NAMALWA (cell line): ENCODE data around the gene CCL11.

Experiments used
- DNase-seq: peaks from one replicate; pipeline ENCODE4 v3.0.0-alpha.2; 2015; ENCODE audit warnings: low spot score

The CCL11 gene

GRCh38 chr17:34285286-34285792, at the start of gene CCL11:
TSS of gene CCL11 (plus strand) at chr17:34285742. CDS start at chr17:34285809, 67 bp downstream.
- no peak for DNase-seq

- DNase-seq = no peak
These were observed 49.2 kb upstream of the CCL11 start for GRCh38 chr17:34236281-34236892.

- DNase-seq = no peak
These were observed 48.1 kb upstream of the CCL11 start for GRCh38 chr17:34237458-34237857.

GRCh38 chr17:34241062-34241461, 44.5 kb upstream of the CCL11 start:
- no peak for DNase-seq

GRCh38 chr17:34242587-34243363, 42.8 kb upstream of the CCL11 start:
- peak; percentile 3 for DNase-seq

GRCh38 chr17:34243364-34244320, 41.9 kb upstream of the CCL11 start:
- DNase-seq = no peak

GRCh38 chr17:34245351-34245905, 40.1 kb upstream of the CCL11 start:
- DNase-seq = no peak

GRCh38 chr17:34246446-34246845, 39.1 kb upstream of the CCL11 start:
- no peak for DNase-seq

- DNase-seq = no peak
These were observed 38.7 kb upstream of the CCL11 start for GRCh38 chr17:34246881-34247280.

GRCh38 chr17:34248511-34249024, 37.0 kb upstream of the CCL11 start:
- no peak for DNase-seq

- no peak for DNase-seq
These were observed 36.5 kb upstream of the CCL11 start for GRCh38 chr17:34249061-34249460.

- DNase-seq = no peak
These were observed 36.1 kb upstream of the CCL11 start for GRCh38 chr17:34249478-34249877.

GRCh38 chr17:34251186-34251585, 34.4 kb upstream of the CCL11 start:
- DNase-seq = no peak

GRCh38 chr17:34252095-34252443, 33.5 kb upstream of the CCL11 start:
- peak; percentile 8 for DNase-seq

- DNase-seq = no peak
These were observed 33.0 kb upstream of the CCL11 start for GRCh38 chr17:34252444-34253138.

GRCh38 chr17:34253139-34253525, 32.4 kb upstream of the CCL11 start:
- no peak for DNase-seq

GRCh38 chr17:34254146-34254545, 31.4 kb upstream of the CCL11 start:
- DNase-seq = no peak

GRCh38 chr17:34254651-34255380, 30.7 kb upstream of the CCL11 start, which contains the start of gene CCL2:
TSS of gene CCL2 (plus strand) at chr17:34255285. CDS start at chr17:34255350, 65 bp downstream.
- DNase-seq = no peak

GRCh38 chr17:34255381-34255732, 30.2 kb upstream of the CCL11 start:
- no peak for DNase-seq

GRCh38 chr17:34255841-34256240, 29.7 kb upstream of the CCL11 start:
- DNase-seq = no peak
